ENCODE results near the gene NCKAP5. TPM values are rescaled to one million over a fixed set of nuclear protein-coding genes. Genes with fewer than 3 reads are reported as not detected.

NCKAP5 gene
- polyA plus RNA-seq, 3 donors = not detected

DNA sequence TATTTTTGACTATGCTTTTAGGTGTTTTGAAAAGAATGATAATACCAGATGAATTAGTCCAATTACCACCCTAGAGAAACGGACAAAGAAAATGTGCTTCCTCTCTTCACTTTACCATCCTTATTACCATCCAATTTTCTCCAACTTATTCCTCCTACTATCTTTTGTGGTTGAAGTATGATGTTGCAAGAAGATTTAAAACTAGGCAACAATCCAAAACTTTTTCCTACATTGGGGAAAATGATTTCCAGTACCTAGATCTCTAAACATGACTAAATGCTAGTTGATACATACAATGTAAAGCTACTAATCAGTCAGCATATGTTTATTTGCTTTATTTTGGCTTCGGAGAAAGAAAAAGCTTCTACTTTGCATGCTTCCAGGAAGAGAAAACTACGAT, 543.3 kb downstream of the NCKAP5 start:
- Mint-ChIP-seq H3K36me3 (no peaks in the 10 kb centered on the region), H3K4me3 (no peak overlapping the region), H3K27ac (no peak overlapping the region), H3K27me3 (ENCODE audit: low read depth in 3 of 3) (peaks cover 0 to 2% (median 1%) of the 10 kb centered on the region in 3 donors), H3K4me1 (no peaks in the 10 kb centered on the region), H3K9me3 (peaks cover 0 to 6% (median 3%) of the 10 kb centered on the region in 7 donors)
- intact Hi-C loops (cut with micrococcal nuclease) = no loop called here
- no peaks in the 10 kb centered on the region for H3K4me1 ChIP-seq (ENCODE audit: control insufficient read depth in 1 of 2, insufficient read depth in 2 of 2, low read length in 2 of 2)
- H4K20me1 ChIP-seq (ENCODE audit: insufficient read depth, low read length) = no peaks in the 10 kb centered on the region
- H3K9ac ChIP-seq (ENCODE audit: insufficient read depth, low read length, poor library complexity, severe bottlenecking) = no peak overlapping the region
- peaks cover 0 to under 1% of the 10 kb centered on the region in 2 donors for H3K9me3 ChIP-seq (replicated peaks in 1 of 2; ENCODE audit: control insufficient read depth in 1 of 2, insufficient read depth in 1 of 2, low read length in 2 of 2)
- no peaks in the 10 kb centered on the region for H3K79me2 ChIP-seq (ENCODE audit: insufficient read depth, low read length)
- TF ChIP-seq, protein P1, sequence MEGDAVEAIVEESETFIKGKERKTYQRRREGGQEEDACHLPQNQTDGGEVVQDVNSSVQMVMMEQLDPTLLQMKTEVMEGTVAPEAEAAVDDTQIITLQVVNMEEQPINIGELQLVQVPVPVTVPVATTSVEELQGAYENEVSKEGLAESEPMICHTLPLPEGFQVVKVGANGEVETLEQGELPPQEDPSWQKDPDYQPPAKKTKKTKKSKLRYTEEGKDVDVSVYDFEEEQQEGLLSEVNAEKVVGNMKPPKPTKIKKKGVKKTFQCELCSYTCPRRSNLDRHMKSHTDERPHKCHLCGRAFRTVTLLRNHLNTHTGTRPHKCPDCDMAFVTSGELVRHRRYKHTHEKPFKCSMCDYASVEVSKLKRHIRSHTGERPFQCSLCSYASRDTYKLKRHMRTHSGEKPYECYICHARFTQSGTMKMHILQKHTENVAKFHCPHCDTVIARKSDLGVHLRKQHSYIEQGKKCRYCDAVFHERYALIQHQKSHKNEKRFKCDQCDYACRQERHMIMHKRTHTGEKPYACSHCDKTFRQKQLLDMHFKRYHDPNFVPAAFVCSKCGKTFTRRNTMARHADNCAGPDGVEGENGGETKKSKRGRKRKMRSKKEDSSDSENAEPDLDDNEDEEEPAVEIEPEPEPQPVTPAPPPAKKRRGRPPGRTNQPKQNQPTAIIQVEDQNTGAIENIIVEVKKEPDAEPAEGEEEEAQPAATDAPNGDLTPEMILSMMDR (IDR thresholded peaks at IDR 0.05) = no peak
- H3K4me3 ChIP-seq (replicated peaks in 1 of 3; ENCODE audit: low read depth in 2 of 3, low read length in 3 of 3) = no peak overlapping the region
- H2AFZ ChIP-seq (ENCODE audit: insufficient read depth, low read depth, low read length, poor library complexity, severe bottlenecking) = no peak overlapping the region
- H3K4me2 ChIP-seq (replicated peaks; ENCODE audit: extremely low read depth, low read length, poor library complexity, severe bottlenecking) = no peak overlapping the region
- no peak for DNase-seq
- WGBS (ENCODE audit: insufficient coverage) = 83% methylated on average over 2 of the region's 3 CpGs
- no peak overlapping the region for H3K27ac ChIP-seq (ENCODE audit: low read depth in 1 of 2, low read length in 2 of 2)
- no peaks in the 10 kb centered on the region for H3K36me3 ChIP-seq (replicated peaks in 1 of 2; ENCODE audit: control insufficient read depth in 1 of 2, insufficient read depth in 2 of 2, low read length in 2 of 2)
- no peaks in the 10 kb centered on the region for H3K27me3 ChIP-seq (ENCODE audit: control insufficient read depth in 2 of 2, insufficient read depth in 2 of 2, low read length in 2 of 2)

DNA sequence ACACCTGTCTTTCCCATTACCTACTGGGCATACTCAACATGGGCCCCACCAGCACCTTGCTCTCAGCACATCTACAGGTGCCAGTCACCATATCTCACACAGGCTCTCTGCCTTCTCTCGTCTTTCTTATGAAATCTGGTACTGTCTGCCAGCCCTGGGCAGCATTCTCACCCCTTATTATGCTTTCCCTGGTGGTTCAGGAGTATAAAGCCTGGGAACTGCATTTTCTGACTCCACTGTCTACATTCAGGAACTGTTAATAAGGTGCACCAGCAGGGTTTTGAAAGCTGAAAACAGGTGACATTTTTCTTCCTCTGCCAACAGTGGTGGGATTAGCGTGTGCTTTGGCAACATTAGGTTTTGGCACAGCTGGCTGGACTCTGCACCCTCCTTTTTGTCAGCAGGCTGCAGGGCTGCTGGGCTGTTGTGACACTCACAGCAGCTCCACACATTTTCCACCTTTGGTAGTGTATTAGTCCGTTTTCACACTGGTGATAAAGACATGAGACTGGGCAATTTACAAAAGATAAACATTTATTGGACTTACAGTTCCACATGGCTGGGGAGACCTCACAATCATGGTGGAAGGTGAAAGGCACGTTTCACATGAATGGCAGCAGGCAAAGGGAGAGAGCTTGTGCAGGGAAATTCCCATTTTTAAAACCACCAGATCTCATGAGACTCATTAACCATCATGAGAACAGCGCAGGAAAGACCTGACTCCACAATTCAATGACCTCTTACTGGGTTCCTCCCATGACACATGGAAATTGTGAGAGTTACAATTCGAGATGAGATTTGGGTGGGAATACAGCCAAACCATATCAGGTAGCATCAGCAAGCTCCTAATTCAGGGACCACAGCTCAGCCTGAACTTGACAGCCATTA, 555.2 kb downstream of the NCKAP5 start:
- H3K9me3 Mint-ChIP-seq = peaks cover 1 to 13% (median 6%) of the 10 kb centered on the region in 7 donors
- WGBS (ENCODE audit: insufficient coverage) = 90% methylated on average over 2 of the region's 6 CpGs
- H3K36me3 Mint-ChIP-seq = no peaks in the 10 kb centered on the region
- Histone ChIP-seq H3K9me3 (replicated peaks in 1 of 2; ENCODE audit: control insufficient read depth in 1 of 2, insufficient read depth in 1 of 2, low read length in 2 of 2) (peaks cover 3 to 7% of the 10 kb centered on the region in 2 donors), H3K4me1 (ENCODE audit: control insufficient read depth in 1 of 2, insufficient read depth in 2 of 2, low read length in 2 of 2) (no peaks in the 10 kb centered on the region), H3K79me2 (ENCODE audit: insufficient read depth, low read length) (no peaks in the 10 kb centered on the region), H3K4me3 (replicated peaks in 1 of 3; ENCODE audit: low read depth in 2 of 3, low read length in 3 of 3) (no peak overlapping the region), H3K4me2 (replicated peaks; ENCODE audit: extremely low read depth, low read length, poor library complexity, severe bottlenecking) (no peak overlapping the region), H4K20me1 (ENCODE audit: insufficient read depth, low read length) (no peaks in the 10 kb centered on the region), H3K36me3 (replicated peaks in 1 of 2; ENCODE audit: control insufficient read depth in 1 of 2, insufficient read depth in 2 of 2, low read length in 2 of 2) (no peaks in the 10 kb centered on the region), H3K27me3 (ENCODE audit: control insufficient read depth in 2 of 2, insufficient read depth in 2 of 2, low read length in 2 of 2) (no peaks in the 10 kb centered on the region), H2AFZ (ENCODE audit: insufficient read depth, low read depth, low read length, poor library complexity, severe bottlenecking) (no peak overlapping the region), H3K9ac (ENCODE audit: insufficient read depth, low read length, poor library complexity, severe bottlenecking) (no peak overlapping the region), H3K27ac (ENCODE audit: low read depth in 1 of 2, low read length in 2 of 2) (no peak overlapping the region)
- H3K4me1 Mint-ChIP-seq = no peaks in the 10 kb centered on the region
- intact Hi-C loops (cut with micrococcal nuclease) = no loop called here
- H3K27me3 Mint-ChIP-seq (ENCODE audit: low read depth in 3 of 3) = peaks cover 3 to 5% (median 4%) of the 10 kb centered on the region in 3 donors
- H3K27ac Mint-ChIP-seq = no peak overlapping the region
- no peak overlapping the region for H3K4me3 Mint-ChIP-seq
- DNase-seq = no peak
- TF ChIP-seq, protein P1 (IDR thresholded peaks at IDR 0.05) = no peak
